Dendritic cell treated with granulocyte-macrophage colony-stimulating factor and Interleukin-4, amounts not matched to agents 40 ng/mL and 50 ng/mL, for 4 days (primary cell): ENCODE results near the gene SPON1.
"Not testable (repeated sequence)": the region's sequence is repeated elsewhere in the genome, so short reads cannot be mapped to it uniquely, and the experiment has no call there.

Experiments used
- H3K27ac Mint-ChIP-seq: one replicate; pipeline ENCODE4 v1.8.0; 2022; ENCODE audit warnings: mild to moderate bottlenecking, mixed read lengths
- H3K27me3 Mint-ChIP-seq: one replicate; pipeline ENCODE4 v1.8.0; 2022; ENCODE audit warnings: mild to moderate bottlenecking, mixed read lengths
- H3K36me3 Mint-ChIP-seq: one replicate; pipeline ENCODE4 v1.8.0; 2022; ENCODE audit warnings: low read depth, mixed read lengths
- H3K4me1 Mint-ChIP-seq: one replicate; pipeline ENCODE4 v1.8.0; 2022; ENCODE audit warnings: low read depth, mixed read lengths
- H3K4me3 Mint-ChIP-seq: one replicate; pipeline ENCODE4 v1.8.0; 2022; ENCODE audit warnings: mild to moderate bottlenecking, moderate library complexity, mixed read lengths
- H3K9me3 Mint-ChIP-seq: one replicate; pipeline ENCODE4 v1.8.0; 2022; ENCODE audit warnings: mixed read lengths
- intact Hi-C: fragments of 100-400 bp; cut with micrococcal nuclease; formaldehyde crosslinking; loops from one replicate; pipeline ENCODE4 v1.15.0; 2022

Gene SPON1

DNA sequence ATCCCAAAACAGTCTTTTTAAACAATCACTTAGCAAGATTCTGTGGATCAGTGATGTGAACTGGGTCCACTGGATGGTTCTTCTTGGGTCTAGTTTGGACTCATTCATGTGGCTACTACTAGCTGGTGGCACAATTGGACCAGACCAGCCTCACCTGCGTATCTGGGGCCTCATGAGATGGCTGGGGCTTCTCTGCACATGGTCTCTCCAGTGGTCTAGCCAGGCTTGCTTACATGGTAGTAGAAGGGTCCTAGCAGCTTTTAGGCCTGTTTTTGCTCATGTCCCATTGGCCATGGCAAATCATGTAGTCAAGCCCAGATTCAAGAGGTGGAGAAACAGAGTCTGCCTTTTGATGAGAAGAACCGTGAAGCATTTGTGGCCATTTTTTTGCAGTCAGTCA is 302.4 kb downstream of the SPON1 start:
- no peaks in the 10 kb centered on the region for H3K36me3 Mint-ChIP-seq
- H3K27ac Mint-ChIP-seq, result no peak overlapping the region
- no peak overlapping the region for H3K4me3 Mint-ChIP-seq
- no peaks in the 10 kb centered on the region for H3K4me1 Mint-ChIP-seq
- intact Hi-C loops, result no loop called here
- H3K9me3 Mint-ChIP-seq, result no peaks in the 10 kb centered on the region
- peaks cover 23% of the 10 kb centered on the region for H3K27me3 Mint-ChIP-seq

DNA sequence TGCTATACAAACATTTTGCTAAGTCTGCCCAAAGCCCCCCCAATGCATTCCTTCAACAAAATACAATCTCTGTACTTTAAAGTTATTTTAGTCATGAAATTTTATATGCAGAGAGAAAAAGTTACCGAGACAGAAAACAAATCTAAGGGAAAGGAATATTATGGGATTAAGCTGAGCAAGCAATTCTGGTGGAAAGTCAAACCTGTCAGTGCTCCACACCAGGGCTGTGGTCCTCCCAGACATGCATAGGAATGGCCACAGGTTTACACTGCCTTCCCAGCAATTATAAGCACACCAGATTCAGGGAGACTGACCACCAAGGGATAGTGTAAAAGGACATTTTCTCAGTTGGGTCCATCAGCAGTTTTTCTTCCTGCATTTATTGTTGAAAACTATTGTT is 304.1 kb downstream of the SPON1 start:
- no peaks in the 10 kb centered on the region for H3K36me3 Mint-ChIP-seq
- H3K9me3 Mint-ChIP-seq, result no peaks in the 10 kb centered on the region
- H3K27me3 Mint-ChIP-seq, result peaks cover 22% of the 10 kb centered on the region
- peaks cover 7% of the 10 kb centered on the region for H3K4me1 Mint-ChIP-seq
- intact Hi-C loops, result no loop called here
- no peak overlapping the region for H3K4me3 Mint-ChIP-seq
- no peak overlapping the region for H3K27ac Mint-ChIP-seq

DNA sequence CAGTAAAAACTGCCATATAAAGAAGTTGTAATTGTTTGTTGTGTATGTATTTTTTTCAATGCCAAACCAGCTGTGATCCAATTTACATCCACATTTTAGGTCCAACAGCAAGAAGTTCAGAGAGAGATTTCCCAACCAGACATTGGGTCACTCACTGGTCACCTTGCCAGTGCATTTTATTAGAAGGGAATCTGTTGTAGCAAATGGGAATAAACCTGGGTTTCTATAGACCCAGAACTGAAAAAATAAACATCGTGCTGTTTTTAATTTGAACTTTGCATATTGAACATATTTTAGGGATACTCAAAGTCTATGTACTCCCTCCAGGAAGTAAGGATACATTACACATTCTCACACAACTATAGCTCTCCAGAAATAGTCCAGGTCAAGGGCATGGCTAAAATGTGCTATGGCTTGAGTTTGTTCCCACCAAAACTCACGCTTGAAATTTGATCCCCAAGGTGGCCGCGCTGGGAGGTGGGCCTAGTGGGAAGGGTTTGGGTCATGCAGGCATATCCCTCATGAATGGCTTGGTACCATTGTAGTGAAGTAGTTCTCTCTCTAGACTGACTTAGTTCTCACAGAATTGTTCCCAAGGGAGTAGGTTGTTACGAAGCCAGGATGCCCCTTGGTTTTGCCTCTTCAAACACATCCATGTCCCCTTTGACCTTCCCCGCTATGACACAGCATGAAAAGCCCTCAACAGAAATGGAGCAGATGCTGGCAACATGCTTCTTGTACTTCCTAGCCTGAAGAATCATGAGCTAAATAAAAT is 305.5 kb downstream of the SPON1 start:
- no peaks in the 10 kb centered on the region for H3K36me3 Mint-ChIP-seq
- H3K4me3 Mint-ChIP-seq, result no peak overlapping the region
- H3K27me3 Mint-ChIP-seq, result peaks cover 23% of the 10 kb centered on the region
- H3K9me3 Mint-ChIP-seq, result no peaks in the 10 kb centered on the region
- peaks cover 16% of the 10 kb centered on the region for H3K4me1 Mint-ChIP-seq
- intact Hi-C loops, result no loop called here
- H3K27ac Mint-ChIP-seq, result no peak overlapping the region

DNA sequence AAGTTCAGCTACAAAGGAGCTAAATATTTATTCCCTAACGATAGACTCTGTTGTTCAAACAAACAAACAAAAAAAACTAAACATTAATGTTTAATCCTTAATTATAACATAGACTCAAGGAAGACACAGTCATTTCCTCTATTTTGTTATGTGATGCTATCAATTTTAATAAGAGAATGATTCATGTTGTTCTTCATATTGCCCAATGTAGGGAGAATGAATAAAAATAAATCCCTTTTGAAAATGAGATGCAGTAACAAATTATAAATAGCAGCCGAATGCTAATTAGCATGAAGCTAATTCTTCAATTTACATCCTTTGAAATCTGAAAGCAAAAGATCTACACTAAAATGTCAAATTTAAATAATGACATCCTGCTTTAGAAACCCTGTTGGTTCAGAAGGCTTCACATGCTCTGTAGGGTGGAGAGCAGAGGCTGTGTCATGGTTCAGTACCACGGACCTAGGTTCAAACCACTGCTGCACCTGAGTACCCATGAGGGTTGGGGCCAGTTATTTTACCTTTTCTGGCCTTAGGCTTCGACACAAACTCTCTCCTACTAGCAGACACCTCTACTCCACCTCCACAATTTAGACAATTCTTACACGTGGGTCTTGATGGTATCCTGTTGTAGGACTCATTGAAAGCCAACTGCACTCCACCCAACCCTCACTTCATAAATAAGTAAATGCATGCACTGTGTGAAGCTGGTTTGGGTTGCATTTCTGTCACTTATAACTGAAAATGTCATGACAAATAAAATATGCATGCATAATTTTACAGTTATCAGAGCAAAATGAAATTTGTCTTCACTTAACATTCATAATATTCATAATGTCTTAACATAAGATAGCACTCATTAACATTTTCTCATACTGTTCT is 307.4 kb downstream of the SPON1 start:
- intact Hi-C loops, result no loop called here
- Mint-ChIP-seq H3K27ac (no peak overlapping the region), H3K4me3 (no peak overlapping the region), H3K9me3 (no peaks in the 10 kb centered on the region), H3K4me1 (peaks cover 16% of the 10 kb centered on the region), H3K36me3 (no peaks in the 10 kb centered on the region), H3K27me3 (peaks cover 31% of the 10 kb centered on the region)

DNA sequence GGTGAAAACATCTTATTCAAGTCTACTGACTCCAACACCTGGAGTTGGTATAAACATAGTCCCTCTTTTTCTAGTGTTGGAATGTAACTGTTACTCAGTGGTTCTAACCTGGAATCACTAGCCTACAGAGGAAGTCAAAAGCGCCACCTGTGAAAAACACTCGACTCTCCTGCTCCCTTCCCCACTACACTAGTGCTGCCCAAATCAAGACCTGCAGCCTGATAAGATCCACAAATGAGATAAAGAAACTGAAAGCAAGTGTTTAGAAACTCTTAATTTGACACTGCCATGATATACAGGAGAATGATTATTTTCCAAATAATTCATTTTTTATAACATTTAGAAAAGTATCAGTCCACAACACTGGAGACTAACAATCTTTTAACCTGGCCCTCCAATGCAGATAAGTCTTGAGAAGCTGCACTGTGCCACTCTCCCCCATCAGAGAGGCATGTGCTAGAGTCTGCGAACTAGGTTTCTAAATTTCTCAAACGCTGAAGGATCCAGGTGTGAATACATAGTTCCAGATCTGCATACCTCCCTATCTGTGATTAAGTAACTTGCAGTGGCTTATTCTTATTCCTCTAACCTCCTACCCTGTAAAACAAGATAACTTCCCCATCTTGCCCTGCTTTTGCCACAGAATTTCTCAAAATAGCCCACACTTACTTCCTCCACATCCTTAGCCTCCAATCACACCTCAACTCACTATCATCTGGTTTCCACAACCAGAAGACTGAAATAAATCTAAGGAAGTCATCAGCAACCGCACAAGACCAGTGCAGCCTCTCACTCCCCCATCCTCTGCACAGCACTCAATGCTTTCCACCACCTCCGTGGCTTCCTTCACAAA is 308.4 kb downstream of the SPON1 start:
- Mint-ChIP-seq H3K27me3 (peaks cover 34% of the 10 kb centered on the region), H3K27ac (no peak overlapping the region), H3K4me3 (no peak overlapping the region), H3K4me1 (peaks cover 16% of the 10 kb centered on the region), H3K9me3 (no peaks in the 10 kb centered on the region), H3K36me3 (no peaks in the 10 kb centered on the region)
- intact Hi-C loops, result no loop called here

DNA sequence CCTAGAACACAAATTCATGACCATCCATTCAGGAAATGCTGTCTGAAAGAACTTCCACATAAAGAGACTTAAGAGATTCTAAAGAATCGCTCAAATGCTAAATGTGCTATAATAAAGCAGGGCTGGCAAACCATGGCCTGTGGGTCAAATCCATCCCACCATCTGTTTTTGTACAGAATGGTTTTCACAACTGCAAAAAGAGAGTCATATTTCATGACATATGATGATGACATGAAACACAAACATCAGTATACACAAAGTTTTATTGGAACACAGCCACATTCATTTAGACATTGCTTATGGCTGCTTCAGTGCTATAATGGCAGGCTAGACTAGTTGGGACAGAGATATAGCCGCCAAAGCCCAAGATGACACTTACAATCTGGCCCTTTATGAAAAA is 311.4 kb downstream of the SPON1 start:
- peaks cover 16% of the 10 kb centered on the region for H3K4me1 Mint-ChIP-seq
- H3K36me3 Mint-ChIP-seq, result no peaks in the 10 kb centered on the region
- H3K27ac Mint-ChIP-seq, result no peak overlapping the region
- peaks cover 29% of the 10 kb centered on the region for H3K27me3 Mint-ChIP-seq
- intact Hi-C loops, result no loop called here
- no peak overlapping the region for H3K4me3 Mint-ChIP-seq
- H3K9me3 Mint-ChIP-seq, result no peaks in the 10 kb centered on the region

DNA sequence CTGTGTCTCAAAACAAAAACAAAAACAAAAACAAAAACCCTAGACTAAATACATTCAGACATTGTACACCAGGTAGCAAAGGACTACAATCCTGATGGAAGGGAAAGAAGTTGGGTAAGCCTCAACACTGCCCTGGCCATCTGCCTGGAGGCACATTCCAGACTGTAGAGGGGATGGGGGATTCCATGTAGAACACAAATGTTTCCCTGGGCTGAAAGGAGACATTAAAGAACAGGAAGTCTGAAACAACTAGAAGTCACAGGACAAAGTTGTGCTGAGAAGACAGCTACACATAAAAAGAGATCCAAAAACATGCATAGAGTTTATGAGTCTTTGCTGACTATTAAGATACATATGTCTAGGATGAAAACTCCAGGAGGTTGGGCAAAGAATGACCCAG is 312.6 kb downstream of the SPON1 start:
- Mint-ChIP-seq H3K9me3 (no peaks in the 10 kb centered on the region), H3K27ac (no peak overlapping the region), H3K27me3 (peaks cover 26% of the 10 kb centered on the region), H3K4me1 (peaks cover 16% of the 10 kb centered on the region), H3K4me3 (no peak overlapping the region), H3K36me3 (no peaks in the 10 kb centered on the region)
- intact Hi-C loops, result no loop called here

DNA sequence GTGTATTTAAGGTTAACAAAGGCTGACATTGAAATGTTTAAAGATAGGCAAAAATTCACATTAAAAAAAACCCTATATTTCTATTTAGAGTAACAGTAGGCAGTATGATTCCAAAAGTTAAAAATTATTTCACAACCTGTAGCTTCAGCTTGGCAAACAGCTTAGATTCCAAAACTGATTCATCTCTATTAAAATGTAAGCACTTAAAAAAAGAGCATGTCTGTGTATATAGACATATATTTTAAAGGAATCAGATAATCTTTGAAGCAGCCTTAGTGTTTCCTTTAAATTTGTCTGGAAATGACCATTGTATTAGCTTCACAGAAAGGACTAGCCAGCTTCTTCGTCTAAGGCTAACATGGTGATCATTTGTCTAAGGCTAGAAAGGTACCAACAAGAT is 316.3 kb downstream of the SPON1 start:
- H3K9me3 Mint-ChIP-seq, intact Hi-C loops, H3K4me3 Mint-ChIP-seq, H3K36me3 Mint-ChIP-seq, H3K4me1 Mint-ChIP-seq, H3K27ac Mint-ChIP-seq: not testable (repeated sequence)
- H3K27me3 Mint-ChIP-seq, result peaks cover 22% of the 10 kb centered on the region

DNA sequence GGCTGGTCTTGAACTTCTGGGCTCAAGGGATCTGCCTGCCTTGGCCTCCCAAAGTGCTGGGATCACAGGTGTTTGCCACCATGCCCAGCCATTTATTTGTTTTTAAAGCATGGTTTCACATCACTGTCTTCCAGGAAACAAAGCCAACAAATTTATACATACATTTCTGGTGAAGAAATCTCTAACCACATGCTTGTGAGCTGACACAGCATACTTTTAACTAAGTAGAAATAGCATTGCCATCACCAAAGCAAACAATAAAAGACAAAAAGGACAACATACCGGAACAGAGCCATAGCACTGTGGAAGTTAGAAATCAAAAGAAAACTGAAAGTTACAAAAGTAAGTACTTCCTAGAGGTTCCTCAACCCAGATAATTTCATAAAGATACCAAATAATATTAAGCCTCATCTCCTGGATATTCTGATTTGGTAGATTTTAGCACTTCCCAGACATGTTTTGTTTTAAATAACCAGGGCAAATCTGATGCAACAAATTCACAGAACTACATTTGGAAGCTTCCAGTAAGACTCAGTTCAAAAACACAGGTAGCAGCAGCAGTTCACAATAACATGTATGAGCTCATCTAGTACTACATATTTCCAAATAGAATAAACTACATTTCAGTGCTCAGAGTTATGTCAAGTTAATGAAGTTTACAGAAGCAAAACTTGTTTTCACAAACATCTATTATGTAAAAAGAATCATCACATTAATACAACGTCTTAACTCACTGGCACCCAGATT is 325.8 kb downstream of the SPON1 start:
- Mint-ChIP-seq H3K27me3 (peaks cover 13% of the 10 kb centered on the region), H3K9me3 (no peaks in the 10 kb centered on the region), H3K27ac (no peak overlapping the region), H3K4me3 (no peak overlapping the region), H3K4me1 (peaks cover 7% of the 10 kb centered on the region), H3K36me3 (no peaks in the 10 kb centered on the region)
- intact Hi-C loops, result no loop called here

DNA sequence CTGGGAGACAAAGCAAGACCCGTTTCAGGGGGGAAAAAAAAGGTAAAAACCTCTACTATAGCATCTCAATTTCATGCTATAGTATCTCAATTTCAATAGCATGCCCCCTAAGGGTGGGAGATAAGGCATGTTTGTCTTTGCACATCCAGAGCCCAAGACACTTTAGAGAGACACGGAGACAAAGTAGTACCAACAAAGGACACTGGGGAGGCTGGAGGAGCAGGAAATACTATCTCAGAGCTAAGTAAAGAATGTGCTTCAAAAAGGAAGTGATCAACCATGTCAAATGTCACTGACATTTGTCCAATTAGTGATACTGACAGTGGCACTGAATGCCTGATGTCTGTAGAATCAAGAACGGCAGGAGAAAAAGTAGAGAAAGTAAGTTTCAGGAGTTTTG is 327.9 kb downstream of the SPON1 start:
- H3K9me3 Mint-ChIP-seq, result no peaks in the 10 kb centered on the region
- H3K4me3 Mint-ChIP-seq, result no peak overlapping the region
- H3K27me3 Mint-ChIP-seq, result no peaks in the 10 kb centered on the region
- peaks cover 7% of the 10 kb centered on the region for H3K4me1 Mint-ChIP-seq
- H3K27ac Mint-ChIP-seq, result no peak overlapping the region
- no peaks in the 10 kb centered on the region for H3K36me3 Mint-ChIP-seq
- intact Hi-C loops, result no loop called here

DNA sequence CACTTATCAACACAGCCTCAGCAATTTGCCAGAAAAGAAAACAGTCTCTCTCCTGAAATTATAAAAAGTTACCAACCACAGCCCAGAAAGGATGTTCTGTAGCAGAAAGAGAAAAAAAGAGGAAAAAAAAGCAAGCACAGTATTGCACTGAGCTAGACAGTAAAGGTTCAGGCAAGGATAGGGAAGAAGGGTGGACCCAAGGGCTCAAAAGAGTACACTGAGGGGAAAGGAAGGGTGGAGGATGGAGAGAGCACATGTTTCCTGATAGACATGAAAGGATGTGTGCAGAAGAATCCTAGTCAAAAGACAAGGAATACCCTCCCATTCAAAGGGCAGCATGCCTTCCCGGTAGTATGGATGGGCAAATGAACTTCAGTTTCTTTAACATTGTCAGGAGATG is 337.4 kb downstream of the SPON1 start:
- peaks cover 2% of the 10 kb centered on the region for H3K27me3 Mint-ChIP-seq
- H3K9me3 Mint-ChIP-seq, result no peaks in the 10 kb centered on the region
- H3K36me3 Mint-ChIP-seq, result no peaks in the 10 kb centered on the region
- intact Hi-C loops, result loop anchor here (10.0 kb wide), 1 partner anchor 145 kb away; no protein-coding TSS in a partner anchor
- H3K4me3 Mint-ChIP-seq, result no peak overlapping the region
- H3K4me1 Mint-ChIP-seq, result no peaks in the 10 kb centered on the region
- no peak overlapping the region for H3K27ac Mint-ChIP-seq

DNA sequence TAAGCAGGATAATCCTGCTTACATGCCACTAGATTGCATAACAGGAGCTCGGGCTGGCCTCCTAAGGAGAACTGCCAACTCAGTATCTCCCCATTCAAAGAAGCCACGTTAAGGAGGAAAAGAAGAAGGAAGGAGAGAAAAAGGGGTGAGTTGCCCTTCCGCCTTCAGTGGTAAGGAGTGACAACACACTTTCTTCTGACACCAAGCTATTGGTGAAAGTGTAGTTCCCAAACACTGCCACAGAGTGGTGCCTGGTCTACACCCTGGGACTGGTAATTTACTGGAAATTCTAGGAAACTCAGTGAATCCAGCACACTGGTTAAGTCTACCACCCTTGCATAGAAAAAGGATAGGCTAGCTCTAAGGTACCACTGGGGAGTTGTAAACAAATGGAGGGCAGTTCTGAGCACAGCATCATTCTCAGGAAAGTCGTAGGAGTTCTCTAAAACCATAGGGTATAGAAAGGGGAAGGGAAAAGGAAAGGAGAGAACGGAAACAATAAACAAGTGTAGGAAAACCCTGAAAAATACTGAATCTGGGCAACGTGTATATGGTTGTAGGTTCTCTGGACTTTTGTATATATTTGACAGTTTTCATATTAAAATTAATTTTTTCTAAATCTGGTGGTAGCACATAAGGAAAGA is 338.3 kb downstream of the SPON1 start:
- Mint-ChIP-seq H3K4me1 (no peaks in the 10 kb centered on the region), H3K27me3 (peaks cover 2% of the 10 kb centered on the region), H3K27ac (no peak overlapping the region), H3K36me3 (no peaks in the 10 kb centered on the region), H3K9me3 (no peaks in the 10 kb centered on the region), H3K4me3 (no peak overlapping the region)
- intact Hi-C loops, result loop anchor here (10.0 kb wide), 1 partner anchor 144 kb away; no protein-coding TSS in a partner anchor

DNA sequence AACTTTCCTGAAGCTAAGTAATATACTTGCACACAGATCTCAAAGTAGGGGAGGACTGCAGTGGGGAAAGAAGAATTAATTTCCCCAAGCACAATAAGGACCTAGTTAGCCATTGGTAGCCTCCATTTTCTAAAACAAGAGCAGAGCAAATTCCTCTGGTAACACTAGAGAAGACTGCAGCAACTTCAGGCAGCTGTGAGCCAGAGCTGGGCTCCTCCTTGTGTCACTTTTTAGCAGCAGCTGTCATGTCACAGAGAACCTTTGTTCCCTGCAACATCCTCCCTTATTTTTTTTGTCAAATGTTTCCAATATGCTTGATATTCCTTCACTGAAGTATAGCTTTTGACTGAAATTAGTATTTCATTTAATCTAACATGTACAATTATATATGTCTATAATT is 342.1 kb downstream of the SPON1 start:
- intact Hi-C loops, result loop anchor here (10.0 kb wide), 1 partner anchor 140 kb away; no protein-coding TSS in a partner anchor
- Mint-ChIP-seq H3K36me3 (no peaks in the 10 kb centered on the region), H3K27me3 (peaks cover 2% of the 10 kb centered on the region), H3K27ac (no peak overlapping the region), H3K9me3 (no peaks in the 10 kb centered on the region), H3K4me3 (no peak overlapping the region), H3K4me1 (no peaks in the 10 kb centered on the region)
